ENCODE measurements around the gene PDE4D. TPM values are rescaled to one million over a fixed set of nuclear protein-coding genes. Genes with fewer than 3 reads are reported as not detected.
A peak's percentile ranks its signal among the peaks of the same experiment; 100 is the strongest.

Gene PDE4D
- total RNA-seq, result 55.9 TPM

- intact Hi-C loops (cut with DNase I), result no loop called here
- ATAC-seq, result peak; percentile 75
- peak; percentile 65 for DNase-seq (ENCODE audit: low spot score)
Measured at GRCh38 chr5:59893429-59894227, at the start of gene PDE4D. PDE4D (minus strand) TSS chr5:59893726.

GRCh38 chr5:59937633-59938032, 44.1 kb upstream of the PDE4D start:
- ATAC-seq (no peak), DNase-seq (ENCODE audit: low spot score) (no peak)
- intact Hi-C loops (cut with DNase I), result no loop called here

GRCh38 chr5:59923465-59923864, 29.9 kb upstream of the PDE4D start:
- ATAC-seq, result no peak
- DNase-seq (ENCODE audit: low spot score), result no peak
- intact Hi-C loops (cut with DNase I), result no loop called here

- ATAC-seq (no peak), DNase-seq (ENCODE audit: low spot score) (no peak)
- intact Hi-C loops (cut with DNase I), result no loop called here
Measured at GRCh38 chr5:59922220-59922619, 28.7 kb upstream of the PDE4D start.

DNA sequence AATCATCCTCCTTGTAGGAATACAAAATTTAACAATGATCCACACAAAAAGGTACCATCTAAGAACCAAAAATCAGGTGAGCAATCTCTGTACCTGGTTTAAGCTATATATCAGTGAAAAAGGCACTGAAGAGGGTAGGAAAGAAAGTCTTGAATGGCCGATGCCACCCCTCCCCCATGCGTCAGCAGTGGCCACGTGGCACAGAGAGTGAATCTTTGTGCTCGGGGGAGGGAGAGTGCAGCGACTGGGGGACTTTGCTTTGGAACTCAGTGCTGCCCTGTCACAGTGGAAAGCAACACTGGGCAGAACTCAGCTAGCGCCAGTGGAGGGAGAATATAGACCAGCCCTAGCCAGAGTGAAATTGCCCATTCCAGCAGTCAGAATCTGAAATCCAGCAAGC, 28.3 kb upstream of the PDE4D start:
- DNase-seq (ENCODE audit: low spot score) (no peak), ATAC-seq (no peak)
- intact Hi-C loops (cut with DNase I), result no loop called here

DNA sequence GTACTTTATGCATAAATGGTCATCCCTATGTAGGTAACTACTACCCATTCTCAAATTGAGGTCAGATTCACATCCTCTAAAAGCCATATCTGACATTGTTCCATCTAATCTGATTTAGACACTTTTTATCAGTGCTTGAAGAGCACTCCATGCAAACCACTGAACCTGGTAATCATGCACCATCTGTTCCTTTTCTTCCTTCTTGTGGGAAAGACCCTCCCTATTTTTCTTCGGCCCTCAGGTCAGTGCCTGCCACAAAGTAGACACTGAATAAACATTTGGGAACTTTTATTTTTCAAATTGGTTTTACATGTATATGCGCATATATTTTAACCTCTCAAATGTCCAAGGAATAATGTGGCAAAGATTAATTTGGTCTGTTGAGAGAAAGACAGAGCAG, 26.0 kb upstream of the PDE4D start:
- intact Hi-C loops (cut with DNase I), result no loop called here
- ATAC-seq (no peak), DNase-seq (ENCODE audit: low spot score) (no peak)

GRCh38 chr5:59917121-59917520, 23.6 kb upstream of the PDE4D start:
- intact Hi-C loops (cut with DNase I), result no loop called here
- DNase-seq (ENCODE audit: low spot score) (no peak), ATAC-seq (no peak)

DNA sequence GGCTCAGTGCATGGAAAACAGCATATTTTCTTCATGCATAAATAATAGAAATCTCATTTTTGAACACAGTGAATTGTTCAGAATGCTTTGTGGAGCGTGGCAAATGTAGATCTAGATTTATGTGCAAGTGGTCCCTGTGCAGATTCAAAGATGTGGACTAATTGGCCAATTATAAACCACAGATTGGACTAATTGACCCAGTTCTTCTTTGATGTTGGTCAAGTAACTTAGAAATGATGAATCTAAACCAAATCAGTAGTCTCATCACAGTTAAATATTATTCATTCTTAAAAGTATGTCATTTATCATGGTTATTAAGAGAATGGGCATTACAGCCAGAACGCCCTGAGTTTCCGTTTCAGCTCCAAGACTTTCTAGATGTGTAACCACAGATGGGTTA, 11.7 kb upstream of the PDE4D start:
- DNase-seq (ENCODE audit: low spot score), result no peak
- intact Hi-C loops (cut with DNase I), result no loop called here
- no peak for ATAC-seq

- DNase-seq (ENCODE audit: low spot score) (no peak), ATAC-seq (no peak)
- intact Hi-C loops (cut with DNase I), result no loop called here
Measured at GRCh38 chr5:59897075-59897474, 3.5 kb upstream of the PDE4D start.

GRCh38 chr5:59891962-59892643, 1.4 kb downstream of the PDE4D start:
- intact Hi-C loops (cut with DNase I), result no loop called here
- no peak for DNase-seq (ENCODE audit: low spot score)
- ATAC-seq, result no peak

DNA sequence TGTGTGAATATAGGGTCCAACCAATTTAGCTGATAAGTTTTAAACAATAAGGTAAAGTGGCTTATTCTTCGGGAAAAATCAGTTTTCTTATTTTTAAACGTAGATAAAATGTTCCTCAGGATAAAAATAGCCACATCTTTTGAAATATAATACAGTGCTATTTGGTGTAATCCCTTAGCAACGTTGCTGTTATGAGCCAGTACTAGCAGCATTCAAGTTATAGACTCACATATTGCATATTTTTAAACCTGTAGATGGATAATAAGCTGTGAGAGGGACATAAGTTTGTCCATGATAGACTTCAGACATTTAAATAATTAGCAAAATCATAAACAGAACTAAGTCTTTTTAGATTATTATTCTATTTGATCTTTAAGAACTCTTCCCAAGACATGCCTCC, 6.3 kb downstream of the PDE4D start:
- intact Hi-C loops (cut with DNase I), result no loop called here
- DNase-seq (ENCODE audit: low spot score), result no peak
- no peak for ATAC-seq

GRCh38 chr5:59874675-59875074, 18.9 kb downstream of the PDE4D start:
- DNase-seq (ENCODE audit: low spot score) (no peak), ATAC-seq (no peak)
- intact Hi-C loops (cut with DNase I), result no loop called here

DNA sequence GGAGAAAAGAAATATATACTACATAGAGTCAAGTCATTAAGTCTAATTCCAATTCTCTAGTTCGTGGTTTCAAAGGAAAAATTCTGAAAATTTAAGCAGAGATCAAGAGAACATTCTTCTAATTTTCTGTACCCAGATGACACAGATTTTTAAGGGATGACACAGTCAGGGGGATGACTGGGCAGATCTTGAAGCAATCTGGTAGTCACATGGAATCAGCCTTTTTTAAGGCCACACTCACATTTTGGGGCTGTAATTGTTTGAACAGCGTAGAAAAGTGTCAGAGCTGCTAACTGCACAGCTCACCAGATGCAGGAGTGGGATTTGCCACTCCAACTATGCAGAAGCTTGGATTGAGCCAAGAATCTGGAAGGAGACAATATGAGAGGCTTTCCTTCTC, 20.4 kb downstream of the PDE4D start:
- intact Hi-C loops (cut with DNase I), result no loop called here
- ATAC-seq (no peak), DNase-seq (ENCODE audit: low spot score) (no peak)

GRCh38 chr5:59866661-59867060, 26.9 kb downstream of the PDE4D start:
- intact Hi-C loops (cut with DNase I), result no loop called here
- no peak for ATAC-seq

DNA sequence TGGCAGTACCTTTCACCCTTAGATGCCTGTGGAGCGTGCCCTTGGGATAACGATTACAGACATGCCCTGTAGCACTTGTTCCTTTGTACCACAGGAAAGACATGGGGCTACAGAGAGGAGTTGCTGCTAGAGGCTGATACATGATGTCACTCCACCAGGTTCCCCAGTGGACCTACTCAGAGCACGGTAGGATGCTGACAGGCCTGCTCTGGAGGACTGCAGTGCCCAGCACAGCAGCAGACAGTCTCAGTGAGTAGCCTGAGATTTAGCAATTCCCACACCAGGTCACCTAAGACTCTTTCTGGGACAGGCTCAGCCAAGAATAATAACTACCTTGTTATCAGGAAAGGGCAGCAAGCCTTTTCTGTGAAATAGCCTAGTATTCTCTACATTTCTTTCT, 28.8 kb downstream of the PDE4D start:
- DNase-seq (ENCODE audit: low spot score) (no peak), ATAC-seq (no peak)
- intact Hi-C loops (cut with DNase I), result no loop called here

More at GRCh38 chr5:59866661-59867060, 26.9 kb downstream of the PDE4D start:
- DNase-seq (ENCODE audit: low spot score), result no peak

DNA sequence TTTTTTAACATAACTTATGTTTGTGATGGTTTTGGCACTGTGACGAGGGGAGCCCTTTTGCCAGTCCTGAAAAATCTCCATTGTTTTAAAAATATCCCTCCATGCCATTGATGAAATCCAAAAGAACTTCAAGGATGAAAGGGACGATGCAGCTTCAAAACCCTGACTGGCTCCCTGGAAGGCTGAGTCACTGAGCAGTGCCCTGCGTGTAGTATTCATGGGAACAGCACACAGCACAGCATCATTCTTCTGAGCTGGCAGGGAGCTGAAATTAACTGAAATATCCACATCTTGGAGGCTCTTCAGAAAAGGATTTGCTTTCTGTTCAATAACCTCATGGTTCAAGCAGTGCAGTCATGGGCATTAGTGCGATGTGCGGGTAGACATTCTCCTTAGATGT, 29.7 kb downstream of the PDE4D start:
- ATAC-seq (no peak), DNase-seq (ENCODE audit: low spot score) (no peak)
- intact Hi-C loops (cut with DNase I), result no loop called here

DNA sequence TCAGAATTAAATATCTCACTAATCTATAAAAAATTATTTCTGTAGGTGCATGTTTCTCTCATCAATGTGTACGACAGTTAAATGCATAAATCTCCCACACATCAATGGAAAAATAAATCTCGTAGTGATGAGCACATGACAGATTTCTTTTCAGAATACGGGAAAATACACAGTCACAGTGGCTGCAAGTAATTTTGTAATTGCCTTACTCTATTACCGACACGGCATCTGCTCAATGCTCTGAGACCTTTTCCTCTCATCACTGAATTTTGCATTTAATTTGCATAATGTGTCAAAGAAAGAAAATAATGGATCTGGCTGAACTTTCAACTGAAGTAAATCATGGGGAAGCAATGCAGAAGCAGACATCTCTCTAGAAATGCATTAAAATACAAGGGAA, 37.2 kb downstream of the PDE4D start:
- no peak for ATAC-seq
- DNase-seq (ENCODE audit: low spot score), result no peak
- intact Hi-C loops (cut with DNase I), result no loop called here

DNA sequence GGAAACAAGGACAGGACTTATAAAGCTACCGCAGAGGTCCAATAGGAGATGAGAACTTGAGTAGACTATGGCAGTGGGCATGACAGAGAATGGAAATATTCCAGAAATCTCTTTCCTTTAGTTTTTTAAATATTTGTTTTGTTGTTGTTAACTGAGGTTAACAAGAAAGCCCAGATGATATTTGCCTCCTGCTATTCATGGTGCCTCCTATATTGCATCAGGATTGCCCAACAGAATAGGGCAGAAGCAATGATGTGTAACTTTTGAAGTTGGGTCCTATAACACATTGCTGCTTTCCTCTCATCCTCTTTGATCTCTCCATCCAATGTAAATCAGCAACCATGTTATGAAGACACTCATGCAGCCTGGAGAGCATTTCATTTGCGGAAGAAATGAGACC, 42.8 kb downstream of the PDE4D start:
- ATAC-seq, result no peak
- DNase-seq (ENCODE audit: low spot score), result no peak
- intact Hi-C loops (cut with DNase I), result no loop called here

DNA sequence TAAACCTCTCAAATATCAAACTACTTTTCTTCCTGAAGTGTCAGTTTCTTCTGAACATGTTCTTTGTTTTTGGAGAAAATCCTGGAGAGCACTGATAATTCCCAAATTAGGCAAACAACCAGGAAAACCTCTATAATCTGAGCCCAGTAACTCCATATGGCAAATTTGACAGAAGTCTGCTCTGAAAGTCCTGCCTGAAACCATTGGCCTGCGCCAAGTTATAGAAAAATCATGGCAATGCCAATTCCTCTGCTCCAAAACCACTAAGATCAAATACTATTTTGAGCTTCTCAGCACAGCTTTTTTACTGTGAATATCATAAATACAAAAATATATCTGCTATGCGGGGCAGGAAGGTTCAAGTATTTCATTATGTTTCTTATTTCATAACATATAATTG, 45.9 kb downstream of the PDE4D start:
- intact Hi-C loops (cut with DNase I), result no loop called here
- no peak for ATAC-seq
- no peak for DNase-seq (ENCODE audit: low spot score)

DNA sequence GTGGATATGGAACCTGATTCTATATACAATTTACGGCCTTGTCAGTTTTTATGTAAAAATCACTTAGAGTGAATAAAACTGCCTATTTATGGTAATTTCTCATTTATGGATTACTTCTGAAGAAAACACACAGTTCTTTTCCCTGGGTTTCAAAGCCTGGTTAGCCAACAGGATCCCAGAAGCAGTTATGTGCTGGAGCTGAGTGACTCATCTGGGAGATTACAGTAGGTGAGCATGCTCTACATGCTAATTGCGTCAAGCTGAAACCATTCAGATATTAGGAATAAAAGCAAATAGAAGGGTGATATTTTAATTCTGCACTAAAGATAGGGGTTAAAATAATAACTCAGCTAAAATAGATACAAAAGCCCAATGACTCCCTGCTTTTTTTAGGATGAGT, 47.8 kb downstream of the PDE4D start:
- DNase-seq (ENCODE audit: low spot score) (no peak), ATAC-seq (no peak)
- intact Hi-C loops (cut with DNase I), result no loop called here

Data from sciatic nerve (tissue), 2 donors.